Measurements from ENCODE around the gene PARK7. TPM values are rescaled to one million over a fixed set of nuclear protein-coding genes. Genes with fewer than 3 reads are reported as not detected.
A peak's percentile ranks its signal among the peaks of the same experiment; 100 is the strongest.
"Not testable (repeated sequence)": the region's sequence is repeated elsewhere in the genome, so short reads cannot be mapped to it uniquely, and the experiment has no call there.

The PARK7 gene
- total RNA-seq, 4 donors from 2014 or later: 48.2 to 85.8 (median 73.5) TPM

GRCh38 chr1:7962014-7962335, 464 bp downstream of the PARK7 start:
- peaks cover 0 to 31% (median 0%) of the 10 kb centered on the region in 4 donors for H3K4me1 ChIP-seq
- TF ChIP-seq POLR2A (IDR thresholded peaks at IDR 0.05): no peak
- no peak for TF ChIP-seq CTCF (IDR thresholded peaks at IDR 0.05)
- H3K4me3 ChIP-seq: peak overlapping the region; percentile 76 to 95 (median 94)
- H3K27ac ChIP-seq: peak overlapping the region; percentile 87 to 97 (median 94)
- no peaks in the 10 kb centered on the region for H3K27me3 ChIP-seq
- H3K9me3 ChIP-seq: no peaks in the 10 kb centered on the region
- DNase-seq: no peak
- H3K36me3 ChIP-seq: peaks cover 0 to 40% (median 0%) of the 10 kb centered on the region in 3 donors

- H3K9me3 ChIP-seq: no peaks in the 10 kb centered on the region
- TF ChIP-seq CTCF (IDR thresholded peaks at IDR 0.05): no peak
- no peak for TF ChIP-seq POLR2A (IDR thresholded peaks at IDR 0.05)
- H3K27ac ChIP-seq: no peak overlapping the region
- H3K4me3 ChIP-seq: peak overlapping the region in 3 of 4 donors; percentile 76 to 95 (median 93)
- H3K4me1 ChIP-seq: peaks cover 0 to 31% (median 0%) of the 10 kb centered on the region in 4 donors
- no peak for DNase-seq
- peaks cover 0 to 41% (median 0%) of the 10 kb centered on the region in 3 donors for H3K36me3 ChIP-seq
- no peaks in the 10 kb centered on the region for H3K27me3 ChIP-seq
Measured at GRCh38 chr1:7962636-7963377, 1.3 kb downstream of the PARK7 start.

GRCh38 chr1:7963378-7963730, 1.8 kb downstream of the PARK7 start:
- DNase-seq, H3K9me3 ChIP-seq, H3K27me3 ChIP-seq, H3K4me3 ChIP-seq, H3K27ac ChIP-seq: not testable (repeated sequence)
- Histone ChIP-seq H3K4me1 (peaks cover 0 to 31% (median 0%) of the 10 kb centered on the region in 4 donors), H3K36me3 (peaks cover 0 to 46% (median 0%) of the 10 kb centered on the region in 3 donors)

GRCh38 chr1:7963841-7964240, 2.3 kb downstream of the PARK7 start:
- Histone ChIP-seq H3K4me1 (peaks cover 0 to 31% (median 0%) of the 10 kb centered on the region in 4 donors), H3K36me3 (peaks cover 0 to 51% (median 0%) of the 10 kb centered on the region in 3 donors)
- not testable (repeated sequence) for H3K9me3 ChIP-seq, DNase-seq, H3K27ac ChIP-seq, H3K4me3 ChIP-seq, H3K27me3 ChIP-seq

GRCh38 chr1:7964476-7964875, 3.0 kb downstream of the PARK7 start:
- peaks cover 0 to 57% (median 0%) of the 10 kb centered on the region in 3 donors for H3K36me3 ChIP-seq
- no peak overlapping the region for H3K27ac ChIP-seq
- TF ChIP-seq CTCF (IDR thresholded peaks at IDR 0.05) (no peak), POLR2A (IDR thresholded peaks at IDR 0.05) (no peak)
- no peaks in the 10 kb centered on the region for H3K27me3 ChIP-seq
- no peak overlapping the region for H3K4me3 ChIP-seq
- peaks cover 0 to 31% (median 0%) of the 10 kb centered on the region in 4 donors for H3K4me1 ChIP-seq
- no peaks in the 10 kb centered on the region for H3K9me3 ChIP-seq
- DNase-seq: no peak

GRCh38 chr1:7967196-7967595, 5.7 kb downstream of the PARK7 start:
- H3K4me1 ChIP-seq: peaks cover 0 to 23% (median 0%) of the 10 kb centered on the region in 4 donors
- TF ChIP-seq CTCF (IDR thresholded peaks at IDR 0.05) (no peak), POLR2A (IDR thresholded peaks at IDR 0.05) (no peak)
- no peaks in the 10 kb centered on the region for H3K9me3 ChIP-seq
- H3K36me3 ChIP-seq: peaks cover 0 to 85% (median 5%) of the 10 kb centered on the region in 3 donors
- H3K4me3 ChIP-seq: no peak overlapping the region
- H3K27ac ChIP-seq: no peak overlapping the region
- no peaks in the 10 kb centered on the region for H3K27me3 ChIP-seq
- DNase-seq: no peak

All from Peyer's patch (tissue), 4 donors.